ENCODE results near the gene HEPACAM2. TPM values are rescaled to one million over a fixed set of nuclear protein-coding genes. Genes with fewer than 3 reads are reported as not detected.

Gene HEPACAM2
- total RNA-seq, 1 donor from 2014 or later: not detected

DNA sequence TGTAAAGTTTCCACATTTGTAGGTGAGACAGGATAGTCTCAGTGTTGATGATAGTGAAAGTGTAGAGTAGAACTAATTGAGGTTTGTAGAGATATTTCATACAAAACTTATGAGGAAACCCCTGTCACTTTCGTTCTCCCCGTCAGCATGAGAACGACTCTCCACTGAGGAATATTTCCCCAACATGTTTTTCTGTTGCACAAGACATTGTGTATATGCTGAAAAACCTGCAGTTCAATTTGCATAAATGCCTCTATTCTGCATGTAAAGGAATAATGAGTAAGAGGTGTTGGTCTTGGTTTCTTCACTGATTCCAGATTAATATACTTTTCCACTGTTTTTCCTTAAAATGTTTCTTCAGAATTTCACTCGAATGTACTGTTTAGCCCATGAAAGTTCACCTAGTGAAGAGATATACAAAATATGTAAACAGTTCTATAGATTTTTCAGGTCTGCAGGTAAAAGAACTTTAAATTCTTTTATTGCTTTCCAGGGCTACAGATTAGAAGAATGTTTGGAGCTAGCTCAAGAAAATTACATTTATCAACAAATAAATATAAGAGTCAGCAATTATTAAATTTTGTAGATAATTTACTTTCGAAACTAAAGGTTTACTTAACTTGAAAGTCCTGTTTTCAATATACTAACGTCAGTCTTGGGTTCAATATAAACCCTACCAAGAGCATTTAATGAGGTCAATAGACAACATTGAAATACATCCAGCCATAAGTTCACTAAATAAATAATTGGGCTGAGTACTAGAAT lies 37.2 kb downstream of the HEPACAM2 start:
- no peak overlapping the region for H3K4me3 Mint-ChIP-seq (ENCODE audit: unreplicated experiment)
- no peak for DNase-seq
- no peaks in the 10 kb centered on the region for H3K27me3 Mint-ChIP-seq (ENCODE audit: unreplicated experiment)
- no peaks in the 10 kb centered on the region for H3K9me3 Mint-ChIP-seq (ENCODE audit: unreplicated experiment)
- TF ChIP-seq, protein P1, sequence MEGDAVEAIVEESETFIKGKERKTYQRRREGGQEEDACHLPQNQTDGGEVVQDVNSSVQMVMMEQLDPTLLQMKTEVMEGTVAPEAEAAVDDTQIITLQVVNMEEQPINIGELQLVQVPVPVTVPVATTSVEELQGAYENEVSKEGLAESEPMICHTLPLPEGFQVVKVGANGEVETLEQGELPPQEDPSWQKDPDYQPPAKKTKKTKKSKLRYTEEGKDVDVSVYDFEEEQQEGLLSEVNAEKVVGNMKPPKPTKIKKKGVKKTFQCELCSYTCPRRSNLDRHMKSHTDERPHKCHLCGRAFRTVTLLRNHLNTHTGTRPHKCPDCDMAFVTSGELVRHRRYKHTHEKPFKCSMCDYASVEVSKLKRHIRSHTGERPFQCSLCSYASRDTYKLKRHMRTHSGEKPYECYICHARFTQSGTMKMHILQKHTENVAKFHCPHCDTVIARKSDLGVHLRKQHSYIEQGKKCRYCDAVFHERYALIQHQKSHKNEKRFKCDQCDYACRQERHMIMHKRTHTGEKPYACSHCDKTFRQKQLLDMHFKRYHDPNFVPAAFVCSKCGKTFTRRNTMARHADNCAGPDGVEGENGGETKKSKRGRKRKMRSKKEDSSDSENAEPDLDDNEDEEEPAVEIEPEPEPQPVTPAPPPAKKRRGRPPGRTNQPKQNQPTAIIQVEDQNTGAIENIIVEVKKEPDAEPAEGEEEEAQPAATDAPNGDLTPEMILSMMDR (IDR thresholded peaks at IDR 0.05; ENCODE audit: partially characterized antibody, unreplicated experiment): no peak
- H3K36me3 Mint-ChIP-seq (ENCODE audit: unreplicated experiment): no peaks in the 10 kb centered on the region
- no peak overlapping the region for H3K27ac Mint-ChIP-seq (ENCODE audit: unreplicated experiment)
- H3K4me1 Mint-ChIP-seq (ENCODE audit: low read depth, unreplicated experiment): no peaks in the 10 kb centered on the region

DNA sequence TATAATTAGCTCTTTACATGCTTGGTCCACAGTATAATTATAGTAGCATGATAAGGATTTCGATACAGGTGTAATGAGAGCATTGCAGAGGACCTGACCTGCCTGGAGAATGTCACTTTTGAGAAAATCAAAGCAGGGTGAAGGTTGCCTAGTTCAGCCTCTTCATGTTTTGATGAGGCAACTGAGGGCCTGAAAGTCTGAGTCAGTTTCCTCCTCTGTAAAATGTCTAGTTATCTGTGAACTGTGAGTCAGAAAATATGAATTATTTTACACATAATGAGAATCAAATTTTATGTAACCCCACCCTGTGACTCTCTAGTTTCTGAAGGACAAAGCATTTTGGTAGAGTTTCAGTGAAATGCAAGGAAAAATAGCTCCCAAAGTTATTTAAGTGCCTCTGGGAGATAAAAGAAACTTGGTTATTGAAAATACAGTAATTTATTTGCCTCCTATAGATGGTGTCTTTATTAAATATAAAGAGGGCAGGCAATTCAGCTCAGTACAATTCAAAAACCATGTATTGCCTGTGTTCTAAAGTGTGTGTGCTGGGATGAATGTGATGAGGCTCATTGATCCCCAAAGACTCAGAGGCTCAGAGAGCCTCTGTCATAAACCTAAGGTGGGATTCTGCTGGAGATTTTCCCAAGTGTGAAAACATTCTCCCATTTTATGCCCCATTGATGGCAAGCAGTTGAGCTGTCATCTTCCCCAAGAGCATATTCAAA lies 40.8 kb downstream of the HEPACAM2 start:
- no peaks in the 10 kb centered on the region for H3K4me1 Mint-ChIP-seq (ENCODE audit: low read depth, unreplicated experiment)
- no peaks in the 10 kb centered on the region for H3K27me3 Mint-ChIP-seq (ENCODE audit: unreplicated experiment)
- H3K4me3 Mint-ChIP-seq (ENCODE audit: unreplicated experiment): no peak overlapping the region
- H3K36me3 Mint-ChIP-seq (ENCODE audit: unreplicated experiment): no peaks in the 10 kb centered on the region
- TF ChIP-seq, protein P1 (IDR thresholded peaks at IDR 0.05; ENCODE audit: partially characterized antibody, unreplicated experiment): no peak
- H3K27ac Mint-ChIP-seq (ENCODE audit: unreplicated experiment): no peak overlapping the region
- DNase-seq: no peak
- no peaks in the 10 kb centered on the region for H3K9me3 Mint-ChIP-seq (ENCODE audit: unreplicated experiment)

DNA sequence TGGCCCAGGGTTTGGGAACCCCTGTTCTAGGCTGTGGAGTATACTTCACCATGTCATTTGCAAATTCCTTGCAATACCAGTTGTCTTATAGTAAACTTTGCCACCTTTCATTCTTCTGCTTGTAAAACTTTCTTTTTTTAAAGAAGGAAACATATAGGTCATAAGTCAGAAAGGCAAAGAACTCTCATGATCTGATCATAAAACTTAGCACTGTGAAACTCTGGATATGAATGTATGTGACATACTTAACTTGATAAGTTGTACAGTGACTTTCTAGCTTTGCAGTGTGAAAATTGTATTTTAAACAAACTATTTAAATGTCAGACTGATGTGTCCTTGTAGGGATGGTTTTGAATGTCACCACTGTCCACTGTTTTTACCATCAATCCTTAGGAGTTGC lies 47.1 kb downstream of the HEPACAM2 start:
- H3K27me3 Mint-ChIP-seq (ENCODE audit: unreplicated experiment): no peaks in the 10 kb centered on the region
- H3K9me3 Mint-ChIP-seq (ENCODE audit: unreplicated experiment): no peaks in the 10 kb centered on the region
- no peaks in the 10 kb centered on the region for H3K4me1 Mint-ChIP-seq (ENCODE audit: low read depth, unreplicated experiment)
- H3K36me3 Mint-ChIP-seq (ENCODE audit: unreplicated experiment): no peaks in the 10 kb centered on the region
- TF ChIP-seq, protein P1 (IDR thresholded peaks at IDR 0.05; ENCODE audit: partially characterized antibody, unreplicated experiment): no peak
- no peak overlapping the region for H3K27ac Mint-ChIP-seq (ENCODE audit: unreplicated experiment)
- no peak for DNase-seq
- no peak overlapping the region for H3K4me3 Mint-ChIP-seq (ENCODE audit: unreplicated experiment)

DNA sequence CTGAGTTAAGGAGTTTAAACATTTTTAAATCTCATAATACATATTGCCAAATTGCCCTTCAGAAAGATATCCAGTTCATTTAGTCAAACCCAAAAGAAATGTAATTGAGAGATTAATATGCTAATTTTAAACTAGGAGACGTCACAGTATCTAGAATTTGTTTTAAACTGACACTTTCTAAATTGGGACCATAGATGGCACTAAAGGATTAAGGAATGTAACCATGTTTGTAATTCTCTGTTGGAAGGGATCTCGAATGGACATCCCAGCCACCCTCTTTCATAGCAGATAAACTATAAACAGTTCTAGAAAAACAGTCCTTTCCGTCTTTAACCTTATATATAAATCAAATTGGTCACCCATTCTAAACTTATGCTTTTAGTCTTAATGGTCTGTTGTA lies 48.1 kb downstream of the HEPACAM2 start:
- H3K27ac Mint-ChIP-seq (ENCODE audit: unreplicated experiment): no peak overlapping the region
- H3K9me3 Mint-ChIP-seq (ENCODE audit: unreplicated experiment): no peaks in the 10 kb centered on the region
- no peaks in the 10 kb centered on the region for H3K4me1 Mint-ChIP-seq (ENCODE audit: low read depth, unreplicated experiment)
- no peaks in the 10 kb centered on the region for H3K36me3 Mint-ChIP-seq (ENCODE audit: unreplicated experiment)
- TF ChIP-seq, protein P1 (IDR thresholded peaks at IDR 0.05; ENCODE audit: partially characterized antibody, unreplicated experiment): no peak
- H3K4me3 Mint-ChIP-seq (ENCODE audit: unreplicated experiment): no peak overlapping the region
- DNase-seq: no peak
- no peaks in the 10 kb centered on the region for H3K27me3 Mint-ChIP-seq (ENCODE audit: unreplicated experiment)

Measured in glutamatergic neuron (in vitro differentiated cells).